H1 (cell line): ENCODE data around the gene TCEANC. TPM values are rescaled to one million over a fixed set of nuclear protein-coding genes. Genes with fewer than 3 reads are reported as not detected.
A peak's percentile ranks its signal among the peaks of the same experiment; 100 is the strongest.

Experiments
- CTCF ChIA-PET: fragments of 300-600 bp; sonication (Branson Sonifier 250); formaldehyde crosslinking; loops from one replicate; lab custom pipeline; 2021; ENCODE audit not compliant: partially characterized antibody; lab: Charles Lee
- POLR2A ChIA-PET: fragments of 300-600 bp; sonication (Branson Sonifier 250); formaldehyde crosslinking; loops from one replicate; lab custom pipeline; 2021; ENCODE audit warnings: inconsistent platforms; ENCODE audit not compliant: partially characterized antibody; lab: Charles Lee
- DNase-seq, 2 experiments: peaks; one replicate each; pipeline versions ENCODE4 v3.0.0 to v3.0.0-alpha.2; 2010 to 2022; ENCODE audit warnings: low spot score in 2 of 2, low read depth in 1 of 2, mixed read lengths in 1 of 2
- FAIRE-seq: peaks from 2 replicates; lab custom pipeline; 2011; peaks lifted over from hg19 to GRCh38; lab: Jason Lieb, UNC
- H2AFZ ChIP-seq: 2 replicates; pipeline ENCODE4 v1.8.1; 2012; ENCODE audit warnings: low read length, inconsistent platforms
- H2AK5ac ChIP-seq: 2 replicates; pipeline ENCODE4 v1.6.1; 2013; ENCODE audit warnings: low read depth, low read length
- H2BK120ac ChIP-seq: replicated peaks from 2 replicates; pipeline ENCODE3; 2013; ENCODE audit warnings: low read depth, low read length, inconsistent platforms
- H2BK12ac ChIP-seq: 2 replicates; pipeline ENCODE4 v1.6.1; 2013; ENCODE audit warnings: low read depth, low read length
- H2BK15ac ChIP-seq: 2 replicates; pipeline ENCODE4 v1.6.1; 2013; ENCODE audit warnings: low read length
- H2BK20ac ChIP-seq: 2 replicates; pipeline ENCODE4 v1.6.1; 2013; ENCODE audit warnings: low read length
- H2BK5ac ChIP-seq: 2 replicates; pipeline ENCODE4 v1.6.1; 2013; ENCODE audit warnings: low read depth, low read length
- H3K14ac ChIP-seq: 2 replicates; pipeline ENCODE4 v1.6.1; 2013; ENCODE audit warnings: inconsistent platforms; ENCODE audit not compliant: insufficient read length
- H3K18ac ChIP-seq: 2 replicates; pipeline ENCODE4 v1.6.1; 2013; ENCODE audit warnings: low read length; ENCODE audit errors: extremely low read depth
- H3K23ac ChIP-seq: 2 replicates; pipeline ENCODE4 v1.6.1; 2013; ENCODE audit warnings: inconsistent platforms; ENCODE audit not compliant: insufficient read length
- H3K23me2 ChIP-seq: 2 replicates; pipeline ENCODE4 v1.6.1; 2013; ENCODE audit warnings: low read depth, low read length
- H3K27ac ChIP-seq: 2 replicates; pipeline ENCODE4 v1.6.1; 2011; ENCODE audit warnings: low read depth, low read length, inconsistent platforms
- H3K27me3 ChIP-seq, 4 experiments: replicated peaks in 1 of 4; 1 replicate in 1 of 4; 2 replicates in 3 of 4; pipeline versions ENCODE4 v1.6.1 to v1.8.1; 2011 to 2013; ENCODE audit warnings: low read length in 3 of 4, mild to moderate bottlenecking in 3 of 4, inconsistent platforms in 2 of 4, mixed read lengths in 2 of 4, moderate library complexity in 1 of 4; ENCODE audit not compliant: control insufficient read depth in 3 of 4, insufficient read depth in 3 of 4; ENCODE audit errors: extremely low read depth in 1 of 4
- H3K36me3 ChIP-seq, 4 experiments: 2 replicates each; pipeline versions ENCODE4 v1.6.1 to v1.8.1; 2011 to 2013; ENCODE audit warnings: mild to moderate bottlenecking in 4 of 4, low read length in 3 of 4, moderate library complexity in 2 of 4, control low read depth in 1 of 4, inconsistent platforms in 1 of 4; ENCODE audit not compliant: insufficient read depth in 4 of 4, control insufficient read depth in 2 of 4
- H3K4ac ChIP-seq: replicated peaks from 2 replicates; pipeline ENCODE3; 2013; ENCODE audit warnings: low read length, low read depth, mixed read lengths, inconsistent platforms; ENCODE audit not compliant: insufficient read length
- H3K4me1 ChIP-seq, 4 experiments: replicated peaks in 1 of 4; 1 replicate in 1 of 4; 2 replicates in 3 of 4; pipeline versions ENCODE4 v1.6.1 to v1.8.1; 2011 to 2013; ENCODE audit warnings: low read length in 3 of 4, inconsistent platforms in 2 of 4, mixed read lengths in 1 of 4; ENCODE audit not compliant: insufficient read depth in 4 of 4, control insufficient read depth in 3 of 4
- H3K4me2 ChIP-seq, 2 experiments: 2 replicates each; pipeline versions ENCODE4 v1.6.1 to v1.8.1; 2011 to 2013; ENCODE audit warnings: low read depth in 2 of 2, low read length in 2 of 2, control low read depth in 1 of 2, inconsistent platforms in 1 of 2, mild to moderate bottlenecking in 1 of 2; ENCODE audit not compliant: insufficient read depth in 1 of 2
- H3K4me3 ChIP-seq, 4 experiments: fragments of 200-600, 300-600 bp in 1 of 4; sonication (generic), shearing (Covaris generic), sonication (Bioruptor Twin) in 1 of 4; 2 replicates each; pipeline versions ENCODE4 v1.5.1 to v1.8.1; 2011 to 2016; ENCODE audit warnings: low read length in 4 of 4, low read depth in 3 of 4, control low read depth in 2 of 4, inconsistent platforms in 2 of 4, mild to moderate bottlenecking in 2 of 4, mixed read lengths in 1 of 4, moderate library complexity in 1 of 4; ENCODE audit not compliant: insufficient read depth in 2 of 4; ENCODE audit errors: extremely low read depth in 1 of 4
- H3K56ac ChIP-seq: replicated peaks from 2 replicates; pipeline ENCODE3; 2013; ENCODE audit warnings: low read depth, mild to moderate bottlenecking, mixed read lengths, low read length, inconsistent platforms; ENCODE audit not compliant: insufficient read length
- H3K79me1 ChIP-seq: 2 replicates; pipeline ENCODE4 v1.6.1; 2013; ENCODE audit warnings: low read depth, low read length, control low read depth
- H3K79me2 ChIP-seq, 2 experiments: 2 replicates each; pipeline versions ENCODE4 v1.6.1 to v1.8.1; 2012 to 2013; ENCODE audit warnings: low read length in 2 of 2, mild to moderate bottlenecking in 2 of 2, inconsistent platforms in 1 of 2; ENCODE audit not compliant: insufficient read depth in 2 of 2, control insufficient read depth in 1 of 2
- H3K9ac ChIP-seq, 4 experiments: replicated peaks in 1 of 4; 1 replicate in 1 of 4; 2 replicates in 3 of 4; pipeline versions ENCODE4 v1.6.1 to v1.8.1; 2011 to 2013; ENCODE audit warnings: low read depth in 3 of 4, low read length in 3 of 4, control low read depth in 2 of 4, mild to moderate bottlenecking in 2 of 4, moderate library complexity in 2 of 4, inconsistent platforms in 1 of 4; ENCODE audit errors: extremely low read depth in 1 of 4
- H3K9me3 ChIP-seq, 2 experiments: 2 replicates each; pipeline versions ENCODE4 v1.6.1 to v1.8.1; 2012 to 2013; ENCODE audit warnings: mild to moderate bottlenecking in 2 of 2, moderate library complexity in 2 of 2, control low read depth in 1 of 2, inconsistent platforms in 1 of 2, low read depth in 1 of 2, low read length in 1 of 2, mixed read lengths in 1 of 2; ENCODE audit not compliant: insufficient read depth in 2 of 2
- H4K20me1 ChIP-seq, 2 experiments: replicated peaks in 1 of 2; 2 replicates each; pipeline versions ENCODE3 to v1.8.1; 2011 to 2013; ENCODE audit warnings: inconsistent platforms in 2 of 2, low read length in 2 of 2, mild to moderate bottlenecking in 1 of 2; ENCODE audit not compliant: insufficient read depth in 2 of 2, control insufficient read depth in 1 of 2
- H4K5ac ChIP-seq: 2 replicates; pipeline ENCODE4 v1.6.1; 2013; ENCODE audit warnings: low read length, low read depth, mixed read lengths, inconsistent platforms; ENCODE audit not compliant: insufficient read length
- H4K8ac ChIP-seq: 2 replicates; pipeline ENCODE4 v1.8.0; 2013; ENCODE audit warnings: mild to moderate bottlenecking, moderate library complexity, low read length, inconsistent platforms; ENCODE audit not compliant: insufficient read depth; ENCODE audit errors: extremely low read depth
- H4K91ac ChIP-seq: replicated peaks from 2 replicates; pipeline ENCODE3; 2013; ENCODE audit warnings: low read length, mixed read lengths, inconsistent platforms; ENCODE audit not compliant: insufficient read length
- BCL11A ChIP-seq, 2 experiments: IDR thresholded peaks; one replicate each; pipeline ENCODE4 v1.6.1; 2011; ENCODE audit warnings: low read depth in 2 of 2, low read length in 2 of 2, mild to moderate bottlenecking in 2 of 2
- EGR1 ChIP-seq: IDR thresholded peaks from 2 replicates; pipeline ENCODE4 v1.6.1; 2011; ENCODE audit warnings: low read depth, low read length, borderline replicate concordance
- RFX5 ChIP-seq: IDR thresholded peaks from 2 replicates; pipeline ENCODE4 v1.6.1; 2011; ENCODE audit warnings: low read depth, low read length, improper control_type of control experiment, borderline replicate concordance
- SP4 ChIP-seq: IDR thresholded peaks from 2 replicates; pipeline ENCODE4 v1.6.1; 2012; ENCODE audit warnings: low read length, inconsistent platforms
- WGBS, 2 experiments: shearing (Covaris generic) in 1 of 2; methylation state at CpG; one replicate each; pipeline versions ENCODE4 v1.1.6 to v1.1.7; 2013 to 2015; ENCODE audit warnings: low lambda C conversion rate in 2 of 2, mixed read lengths in 2 of 2, inconsistent platforms in 1 of 2, low coverage in 1 of 2, missing lambda C conversion rate in 1 of 2; ENCODE audit not compliant: insufficient replicate concordance in 2 of 2, insufficient coverage in 1 of 2, insufficient read length in 1 of 2; ENCODE audit errors: extremely low coverage in 1 of 2, missing lambda C conversion rate in 1 of 2; 5-methylcytosine and 5-hydroxymethylcytosine counted together
- polyA plus RNA-seq, 7 experiments: library from polyadenylated mRNA; depleted of rRNA in 3 of 7; stranded (reverse) in 5 of 7; unstranded in 2 of 7; fragments of >200 nt in 5 of 7; fragments of 200-250 nt in 2 of 7; gene quantifications; 1 replicate in 5 of 7; 2 replicates in 1 of 7; 4 replicates in 1 of 7; pipeline versions ENCODE4 v1.2.1 to v1.2.3, GENCODE V29; 2011 to 2013; ENCODE audit warnings: missing spikeins in 2 of 7, mixed read lengths in 2 of 7
- total RNA-seq: library from RNA; stranded (reverse); fragmentation: NEBNext Ultra II Directional; extraction: Animal tissue kit (Norgen Biotek cat#: 25700); gene quantifications from 2 replicates; pipeline ENCODE4 v1.2.1, GENCODE V29; 2021

TCEANC gene
- total and polyA plus RNA-seq, 2 of the 8 experiments (the other 6 are each of a cell fraction or from before 2014, with no cell fraction given), result 0.88 to 2.0 TPM

GRCh38 chrX:13688958-13689740 lies 36.2 kb downstream of the TCEANC start, which contains the start of gene RAB9A:
Gene RAB9A, plus strand, starts transcription at chrX:13689128. Its CDS starts 19,619 bp downstream, at chrX:13708747.
- ChIA-PET POLR2A (interaction anchor here (0.9 to 1.9 kb wide), 3 partner anchors 46 to 135 kb away, joined by 3 to 7 read pairs (median 3); partner anchors contain the start of gene OFD1), CTCF (no interaction called here)
- no peak within 1 kb of the TSS for H2BK12ac ChIP-seq
- H3K4ac ChIP-seq, result no peak within 1 kb of the TSS
- no peak within 1 kb of the TSS for H3K23ac ChIP-seq
- peak within 1 kb of the TSS; percentile 68 for H4K8ac ChIP-seq
- H2BK15ac ChIP-seq, result no peak within 1 kb of the TSS
- peak within 1 kb of the TSS; percentile 85; the same call in 1 of the 2 replicates for H3K27ac ChIP-seq
- 0 out of 2 replicates have a peak within 1 kb of the TSS, but pooled peaks have one; percentile 52 for H2BK5ac ChIP-seq
- peaks cover 0 to 2% (median 0%) of the 10 kb centered on the region in 4 experiments; a peak in 2 of 7 replicates for H3K27me3 ChIP-seq
- peak within 1 kb of the TSS; percentile 86 for H4K5ac ChIP-seq
- H3K9ac ChIP-seq, result peak within 1 kb of the TSS; percentile 74 to 83 (median 81)
- H3K23me2 ChIP-seq, result peaks cover 4% of the 10 kb centered on the region; the same call in 1 of the 2 replicates
- no peaks in the 10 kb centered on the region for H3K9me3 ChIP-seq
- H3K79me1 ChIP-seq, result no peaks in the 10 kb centered on the region
- H3K56ac ChIP-seq, result no peak within 1 kb of the TSS
- peaks cover 4 to 46% of the 10 kb centered on the region in 2 experiments; a peak in 3 of 4 replicates for H3K79me2 ChIP-seq
- peak within 1 kb of the TSS; percentile 70 to 76 for H3K4me2 ChIP-seq
- no peaks in the 10 kb centered on the region for H3K36me3 ChIP-seq
- DNase-seq (peak; percentile 9 to 90), FAIRE-seq (no peak)
- no peak within 1 kb of the TSS for H2AK5ac ChIP-seq
- H2AFZ ChIP-seq, result peak within 1 kb of the TSS; percentile 76; the same call in 1 of the 2 replicates
- peak within 1 kb of the TSS; percentile 42 for H4K91ac ChIP-seq
- 0% methylated on average over 7 of the region's 68 CpGs; no CpG with 5 or more reads in 1 of the 2 experiments for WGBS, 2 experiments
- no peak within 1 kb of the TSS for H2BK120ac ChIP-seq
- H4K20me1 ChIP-seq, result peaks cover 0 to 8% of the 10 kb centered on the region in 2 experiments
- no peak within 1 kb of the TSS for H3K14ac ChIP-seq
- H3K4me1 ChIP-seq, result peaks cover 0 to 7% (median 3%) of the 10 kb centered on the region in 4 experiments; a peak in 4 of 7 replicates
- peak within 1 kb of the TSS; percentile 80 to 91 (median 86) for H3K4me3 ChIP-seq
- H2BK20ac ChIP-seq, result no peak within 1 kb of the TSS
- no peak within 1 kb of the TSS; the same call in 1 of the 2 replicates for H3K18ac ChIP-seq
- TF ChIP-seq BCL11A (IDR thresholded peaks at IDR 0.05; ENCODE audit: low read depth in 2 of 2, low read length in 2 of 2) (no peak), RFX5 (no peak), EGR1 (no peak), SP4 (no peak)
